Tibial nerve (tissue), 3 donors: Measurements from ENCODE around the gene XKRX.

Source experiments
- CTCF ChIP-seq, 5 experiments: fragments of 200-600 bp in 3 of 5; fragments of 450-650 bp in 2 of 5; sonication (generic) in 3 of 5; IDR thresholded peaks; one replicate each; pipeline ENCODE4 v1.5.1; 2016 to 2019; ENCODE audit warnings: antibody characterized with exemption in 5 of 5, mild to moderate bottlenecking in 3 of 5, moderate library complexity in 2 of 5
- POLR2A ChIP-seq, 2 donors: fragments of 450-650 bp; IDR thresholded peaks; one replicate each; pipeline ENCODE4 v1.6.1; 2017; ENCODE audit warnings: antibody characterized with exemption in 2 of 2, mild to moderate bottlenecking in 2 of 2, moderate library complexity in 2 of 2

GRCh38 chrX:100948557-100948956 lies 19.8 kb upstream of the XKRX start:
- no peak for TF ChIP-seq CTCF (IDR thresholded peaks at IDR 0.05)
- no peak for TF ChIP-seq POLR2A (IDR thresholded peaks at IDR 0.05)
